ENCODE results near the gene IL34.

Gene IL34

DNA sequence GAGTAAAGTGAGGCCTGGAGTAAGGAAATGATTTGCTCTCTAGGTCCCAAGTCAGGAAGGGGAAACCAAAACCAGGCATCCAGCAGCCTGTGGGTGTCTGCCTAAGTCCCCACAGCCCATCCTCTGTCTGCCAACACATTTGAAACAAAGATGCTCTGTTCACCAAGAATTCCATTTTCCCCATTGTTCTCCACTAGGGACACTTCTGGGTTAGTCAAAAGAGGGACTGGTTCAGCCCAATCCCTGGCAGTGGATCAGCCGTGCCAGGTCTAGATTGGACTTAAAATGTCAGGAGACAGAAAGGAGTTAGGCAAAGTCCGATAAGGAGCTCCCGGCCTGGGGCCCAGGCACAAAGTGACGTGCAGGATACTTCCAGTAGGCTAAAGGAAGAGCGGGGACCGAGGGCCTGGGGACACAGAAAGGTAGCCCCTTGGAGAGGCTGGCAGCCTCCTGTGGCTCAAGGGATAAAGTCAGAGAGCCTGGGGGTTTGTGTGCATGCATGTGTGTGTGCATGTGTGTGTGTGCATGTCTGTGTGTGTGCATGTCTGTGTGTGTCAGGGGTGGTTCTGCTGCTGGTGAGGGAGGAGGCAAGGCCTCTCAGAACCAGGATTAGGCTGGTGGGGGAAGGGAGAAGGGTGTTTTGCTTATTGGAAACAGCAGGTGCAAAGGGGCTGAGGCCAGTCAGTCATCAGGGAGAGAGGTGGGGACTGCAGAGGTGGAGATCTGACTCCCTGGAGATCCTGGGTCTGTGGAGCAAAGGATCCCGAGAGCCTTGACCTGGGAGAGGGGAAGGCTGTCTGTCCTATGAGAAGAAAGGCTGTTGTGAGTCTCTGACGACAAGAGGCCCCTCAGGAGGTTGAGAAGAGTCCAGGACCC is 41.7 kb upstream of the IL34 start:
- no peaks in the 10 kb centered on the region for H3K9me2 ChIP-seq (replicated peaks; ENCODE audit: insufficient read depth, low read length)
- H3K9me3 ChIP-seq (ENCODE audit: insufficient read depth, low read length), result no peaks in the 10 kb centered on the region
- H3F3A ChIP-seq (ENCODE audit: insufficient read depth), result no peaks in the 10 kb centered on the region
- H3K9ac ChIP-seq (ENCODE audit: low read length), result no peak overlapping the region
- H3K27ac ChIP-seq (ENCODE audit: low read depth, low read length), result no peak overlapping the region
- no peaks in the 10 kb centered on the region for H4K20me1 ChIP-seq (ENCODE audit: low read depth, low read length)
- H3K79me2 ChIP-seq (ENCODE audit: insufficient read depth, low read length), result no peaks in the 10 kb centered on the region
- H2AFZ ChIP-seq (ENCODE audit: low read depth, low read length, severe bottlenecking), result no peak overlapping the region
- no peaks in the 10 kb centered on the region for H3K36me3 ChIP-seq (ENCODE audit: low read length)
- H3K27me3 ChIP-seq (ENCODE audit: low read length), result no peaks in the 10 kb centered on the region
- no peak overlapping the region for H3K4me2 ChIP-seq (ENCODE audit: low read depth, low read length, poor library complexity, severe bottlenecking)
- no peak overlapping the region for H3K4me3 ChIP-seq (ENCODE audit: insufficient read depth, low read length, poor library complexity, severe bottlenecking)
- TF ChIP-seq, protein P1, sequence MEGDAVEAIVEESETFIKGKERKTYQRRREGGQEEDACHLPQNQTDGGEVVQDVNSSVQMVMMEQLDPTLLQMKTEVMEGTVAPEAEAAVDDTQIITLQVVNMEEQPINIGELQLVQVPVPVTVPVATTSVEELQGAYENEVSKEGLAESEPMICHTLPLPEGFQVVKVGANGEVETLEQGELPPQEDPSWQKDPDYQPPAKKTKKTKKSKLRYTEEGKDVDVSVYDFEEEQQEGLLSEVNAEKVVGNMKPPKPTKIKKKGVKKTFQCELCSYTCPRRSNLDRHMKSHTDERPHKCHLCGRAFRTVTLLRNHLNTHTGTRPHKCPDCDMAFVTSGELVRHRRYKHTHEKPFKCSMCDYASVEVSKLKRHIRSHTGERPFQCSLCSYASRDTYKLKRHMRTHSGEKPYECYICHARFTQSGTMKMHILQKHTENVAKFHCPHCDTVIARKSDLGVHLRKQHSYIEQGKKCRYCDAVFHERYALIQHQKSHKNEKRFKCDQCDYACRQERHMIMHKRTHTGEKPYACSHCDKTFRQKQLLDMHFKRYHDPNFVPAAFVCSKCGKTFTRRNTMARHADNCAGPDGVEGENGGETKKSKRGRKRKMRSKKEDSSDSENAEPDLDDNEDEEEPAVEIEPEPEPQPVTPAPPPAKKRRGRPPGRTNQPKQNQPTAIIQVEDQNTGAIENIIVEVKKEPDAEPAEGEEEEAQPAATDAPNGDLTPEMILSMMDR (IDR thresholded peaks at IDR 0.05; ENCODE audit: insufficient read depth, low read length, poor library complexity, severe bottlenecking), result no peak
- TF ChIP-seq EZH2phosphoT487 (conservative IDR thresholded peaks at IDR 0.05; ENCODE audit: low read length), result no peak

DNA sequence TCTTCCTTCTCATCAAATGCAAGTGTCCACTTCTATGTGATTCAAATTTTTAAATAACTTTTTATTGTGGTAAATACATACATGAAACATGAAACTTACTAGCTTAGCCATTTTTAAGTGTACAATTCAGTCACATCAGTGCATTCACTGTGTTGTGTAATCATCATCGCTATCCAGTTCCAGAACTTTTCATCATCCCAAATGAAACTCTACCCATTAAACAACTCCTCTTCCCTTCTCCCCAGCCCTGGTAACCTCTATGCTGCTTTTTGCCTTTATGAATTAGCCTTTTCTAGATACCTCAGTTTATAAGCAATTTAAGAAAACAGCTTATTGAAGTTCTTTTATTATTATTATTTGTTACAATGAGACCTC is 41.1 kb upstream of the IL34 start:
- H3K9ac ChIP-seq (ENCODE audit: low read length), result no peak overlapping the region
- no peak for TF ChIP-seq EZH2phosphoT487 (conservative IDR thresholded peaks at IDR 0.05; ENCODE audit: low read length)
- TF ChIP-seq, protein P1 (IDR thresholded peaks at IDR 0.05; ENCODE audit: insufficient read depth, low read length, poor library complexity, severe bottlenecking), result no peak
- no peaks in the 10 kb centered on the region for H3K9me2 ChIP-seq (replicated peaks; ENCODE audit: insufficient read depth, low read length)
- no peak overlapping the region for H3K27ac ChIP-seq (ENCODE audit: low read depth, low read length)
- H4K20me1 ChIP-seq (ENCODE audit: low read depth, low read length), result no peaks in the 10 kb centered on the region
- no peaks in the 10 kb centered on the region for H3F3A ChIP-seq (ENCODE audit: insufficient read depth)
- no peak overlapping the region for H3K4me2 ChIP-seq (ENCODE audit: low read depth, low read length, poor library complexity, severe bottlenecking)
- no peaks in the 10 kb centered on the region for H3K27me3 ChIP-seq (ENCODE audit: low read length)
- H2AFZ ChIP-seq (ENCODE audit: low read depth, low read length, severe bottlenecking), result no peak overlapping the region
- H3K4me3 ChIP-seq (ENCODE audit: insufficient read depth, low read length, poor library complexity, severe bottlenecking), result no peak overlapping the region
- no peaks in the 10 kb centered on the region for H3K9me3 ChIP-seq (ENCODE audit: insufficient read depth, low read length)
- no peaks in the 10 kb centered on the region for H3K79me2 ChIP-seq (ENCODE audit: insufficient read depth, low read length)
- no peaks in the 10 kb centered on the region for H3K36me3 ChIP-seq (ENCODE audit: low read length)

DNA sequence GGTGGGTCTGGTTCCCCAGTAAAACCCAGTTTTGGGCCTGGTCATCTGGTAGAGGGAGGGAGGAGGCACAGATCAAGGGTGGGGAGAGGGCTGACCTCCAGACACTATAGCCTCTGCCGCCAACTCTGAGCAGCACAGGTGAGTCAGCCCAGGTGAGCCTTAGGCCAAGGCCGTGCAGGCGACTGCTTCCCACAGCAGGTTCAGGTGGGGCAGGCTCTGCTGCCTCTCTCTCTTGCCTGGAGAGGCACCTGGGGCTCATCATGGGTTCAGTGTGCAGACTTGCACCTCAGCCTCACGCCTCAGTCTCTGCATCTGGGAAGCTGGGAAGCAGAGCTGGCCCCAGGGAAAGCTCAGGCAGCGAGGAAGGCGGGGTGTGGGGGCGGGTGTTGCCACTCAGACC is 37.8 kb upstream of the IL34 start:
- H2AFZ ChIP-seq (ENCODE audit: low read depth, low read length, severe bottlenecking), result no peak overlapping the region
- no peak for TF ChIP-seq EZH2phosphoT487 (conservative IDR thresholded peaks at IDR 0.05; ENCODE audit: low read length)
- TF ChIP-seq, protein P1 (IDR thresholded peaks at IDR 0.05; ENCODE audit: insufficient read depth, low read length, poor library complexity, severe bottlenecking), result no peak
- no peaks in the 10 kb centered on the region for H3F3A ChIP-seq (ENCODE audit: insufficient read depth)
- no peaks in the 10 kb centered on the region for H3K9me2 ChIP-seq (replicated peaks; ENCODE audit: insufficient read depth, low read length)
- no peaks in the 10 kb centered on the region for H3K79me2 ChIP-seq (ENCODE audit: insufficient read depth, low read length)
- no peak overlapping the region for H3K4me3 ChIP-seq (ENCODE audit: insufficient read depth, low read length, poor library complexity, severe bottlenecking)
- no peaks in the 10 kb centered on the region for H3K9me3 ChIP-seq (ENCODE audit: insufficient read depth, low read length)
- no peak overlapping the region for H3K9ac ChIP-seq (ENCODE audit: low read length)
- no peaks in the 10 kb centered on the region for H3K27me3 ChIP-seq (ENCODE audit: low read length)
- no peak overlapping the region for H3K27ac ChIP-seq (ENCODE audit: low read depth, low read length)
- H3K36me3 ChIP-seq (ENCODE audit: low read length), result no peaks in the 10 kb centered on the region
- no peak overlapping the region for H3K4me2 ChIP-seq (ENCODE audit: low read depth, low read length, poor library complexity, severe bottlenecking)
- H4K20me1 ChIP-seq (ENCODE audit: low read depth, low read length), result no peaks in the 10 kb centered on the region

Measured in SU-DHL-6 (cell line).